ENCODE measurements around the gene SMG1. TPM values are rescaled to one million over a fixed set of nuclear protein-coding genes. Genes with fewer than 3 reads are reported as not detected.
A peak's percentile ranks its signal among the peaks of the same experiment; 100 is the strongest.

The SMG1 gene
- total RNA-seq, 4 donors from 2014 or later, result 37.8 to 102 (median 54.6) TPM

DNA sequence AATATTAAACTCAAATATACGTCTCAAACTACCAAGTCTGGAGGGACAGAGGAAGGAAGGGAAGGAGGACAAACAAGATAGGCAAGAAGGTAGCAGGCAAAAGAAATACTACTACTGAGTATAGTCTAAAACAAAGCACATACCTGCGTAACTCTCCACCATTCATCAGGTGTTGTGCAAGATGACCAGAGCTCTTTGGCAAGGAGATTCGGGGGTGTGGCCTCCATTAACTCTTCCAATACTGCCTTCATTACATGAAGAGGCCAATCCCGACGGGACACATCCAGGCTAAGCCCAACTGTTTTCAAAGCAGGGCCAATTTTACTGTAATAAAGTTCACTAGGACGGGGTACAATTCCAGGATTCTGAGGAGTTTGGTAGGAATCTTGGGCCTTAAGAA is 86.7 kb downstream of the SMG1 start:
- H3K27me3 ChIP-seq, result no peaks in the 10 kb centered on the region
- H3K27ac ChIP-seq, result peak overlapping the region in 1 of 4 donors; percentile 32
- H3K36me3 ChIP-seq, result peaks cover 28 to 98% (median 62%) of the 10 kb centered on the region in 3 donors
- no peak overlapping the region for H3K4me3 ChIP-seq
- peaks cover 0 to 9% (median 4%) of the 10 kb centered on the region in 3 donors for H3K4me1 ChIP-seq
- TF ChIP-seq, protein P1, sequence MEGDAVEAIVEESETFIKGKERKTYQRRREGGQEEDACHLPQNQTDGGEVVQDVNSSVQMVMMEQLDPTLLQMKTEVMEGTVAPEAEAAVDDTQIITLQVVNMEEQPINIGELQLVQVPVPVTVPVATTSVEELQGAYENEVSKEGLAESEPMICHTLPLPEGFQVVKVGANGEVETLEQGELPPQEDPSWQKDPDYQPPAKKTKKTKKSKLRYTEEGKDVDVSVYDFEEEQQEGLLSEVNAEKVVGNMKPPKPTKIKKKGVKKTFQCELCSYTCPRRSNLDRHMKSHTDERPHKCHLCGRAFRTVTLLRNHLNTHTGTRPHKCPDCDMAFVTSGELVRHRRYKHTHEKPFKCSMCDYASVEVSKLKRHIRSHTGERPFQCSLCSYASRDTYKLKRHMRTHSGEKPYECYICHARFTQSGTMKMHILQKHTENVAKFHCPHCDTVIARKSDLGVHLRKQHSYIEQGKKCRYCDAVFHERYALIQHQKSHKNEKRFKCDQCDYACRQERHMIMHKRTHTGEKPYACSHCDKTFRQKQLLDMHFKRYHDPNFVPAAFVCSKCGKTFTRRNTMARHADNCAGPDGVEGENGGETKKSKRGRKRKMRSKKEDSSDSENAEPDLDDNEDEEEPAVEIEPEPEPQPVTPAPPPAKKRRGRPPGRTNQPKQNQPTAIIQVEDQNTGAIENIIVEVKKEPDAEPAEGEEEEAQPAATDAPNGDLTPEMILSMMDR (IDR thresholded peaks at IDR 0.05), result no peak
- TF ChIP-seq POLR2A (IDR thresholded peaks at IDR 0.05), result no peak
- DNase-seq, result no peak
- no peaks in the 10 kb centered on the region for H3K9me3 ChIP-seq
- intact Hi-C loops (cut with DNase I), result loop anchor here (10.0 kb wide), 1 partner anchor 125 kb away; no protein-coding TSS in a partner anchor
- WGBS, 2 donors, result 50 to 70% methylated on average over 6 of the region's 6 CpGs

DNA sequence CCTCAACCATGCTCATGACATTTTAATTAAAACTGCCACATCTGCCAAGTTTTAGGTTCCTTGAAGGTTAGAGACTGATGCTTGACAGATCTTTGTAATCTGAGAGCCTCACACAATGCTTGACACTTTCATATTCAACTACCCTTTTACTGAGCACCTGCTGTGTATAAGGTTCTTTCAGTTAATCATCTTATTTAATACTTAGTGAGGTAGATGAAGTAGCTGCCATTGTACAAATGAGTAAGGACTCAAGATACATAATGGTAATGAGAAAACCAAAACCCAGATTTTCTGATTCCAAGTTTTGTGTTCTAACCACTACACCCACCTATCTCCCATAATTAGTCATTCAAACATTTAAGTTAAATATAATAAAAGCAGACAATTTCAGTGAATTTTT is 89.5 kb downstream of the SMG1 start:
- peaks cover 0 to 4% (median 3%) of the 10 kb centered on the region in 3 donors for H3K4me1 ChIP-seq
- no peak overlapping the region for H3K27ac ChIP-seq
- H3K27me3 ChIP-seq, result no peaks in the 10 kb centered on the region
- H3K9me3 ChIP-seq, result no peaks in the 10 kb centered on the region
- no peak for TF ChIP-seq POLR2A (IDR thresholded peaks at IDR 0.05)
- TF ChIP-seq, protein P1 (IDR thresholded peaks at IDR 0.05), result no peak
- peaks cover 35 to 98% (median 67%) of the 10 kb centered on the region in 3 donors for H3K36me3 ChIP-seq
- no peak overlapping the region for H3K4me3 ChIP-seq
- intact Hi-C loops (cut with DNase I), result loop anchor here (10.0 kb wide), 1 partner anchor 128 kb away; no protein-coding TSS in a partner anchor
- no peak for DNase-seq

DNA sequence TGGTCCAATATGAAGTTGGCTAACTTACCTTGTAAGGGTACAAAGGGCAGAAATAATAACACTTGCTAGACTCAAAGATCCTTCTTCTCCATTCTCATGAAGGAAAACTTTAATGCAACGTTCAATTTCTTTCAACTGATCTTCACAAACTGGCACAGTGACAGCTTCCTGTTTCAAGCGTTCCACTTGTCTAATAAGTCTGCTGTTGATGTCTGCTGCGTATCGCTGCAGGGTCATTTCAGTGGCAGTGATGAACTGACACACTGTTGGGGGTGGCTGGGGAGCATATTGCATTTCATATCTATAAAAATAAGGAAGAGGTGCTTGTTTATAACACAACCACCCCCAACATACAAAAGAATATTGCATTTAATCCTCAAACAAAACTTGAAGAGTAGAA is 91.3 kb downstream of the SMG1 start:
- H3K36me3 ChIP-seq, result peaks cover 35 to 100% (median 73%) of the 10 kb centered on the region in 3 donors
- H3K9me3 ChIP-seq, result no peaks in the 10 kb centered on the region
- H3K27me3 ChIP-seq, result no peaks in the 10 kb centered on the region
- no peak overlapping the region for H3K4me3 ChIP-seq
- H3K4me1 ChIP-seq, result peaks cover 0 to 4% (median 0%) of the 10 kb centered on the region in 3 donors
- no peak for DNase-seq
- intact Hi-C loops (cut with DNase I), result loop anchor here (10.0 kb wide), 1 partner anchor 130 kb away; no protein-coding TSS in a partner anchor
- no peak overlapping the region for H3K27ac ChIP-seq
- TF ChIP-seq POLR2A (IDR thresholded peaks at IDR 0.05), result no peak
- TF ChIP-seq, protein P1 (IDR thresholded peaks at IDR 0.05), result no peak
- WGBS, 2 donors, result 72 to 73% methylated on average over 4 of the region's 4 CpGs

DNA sequence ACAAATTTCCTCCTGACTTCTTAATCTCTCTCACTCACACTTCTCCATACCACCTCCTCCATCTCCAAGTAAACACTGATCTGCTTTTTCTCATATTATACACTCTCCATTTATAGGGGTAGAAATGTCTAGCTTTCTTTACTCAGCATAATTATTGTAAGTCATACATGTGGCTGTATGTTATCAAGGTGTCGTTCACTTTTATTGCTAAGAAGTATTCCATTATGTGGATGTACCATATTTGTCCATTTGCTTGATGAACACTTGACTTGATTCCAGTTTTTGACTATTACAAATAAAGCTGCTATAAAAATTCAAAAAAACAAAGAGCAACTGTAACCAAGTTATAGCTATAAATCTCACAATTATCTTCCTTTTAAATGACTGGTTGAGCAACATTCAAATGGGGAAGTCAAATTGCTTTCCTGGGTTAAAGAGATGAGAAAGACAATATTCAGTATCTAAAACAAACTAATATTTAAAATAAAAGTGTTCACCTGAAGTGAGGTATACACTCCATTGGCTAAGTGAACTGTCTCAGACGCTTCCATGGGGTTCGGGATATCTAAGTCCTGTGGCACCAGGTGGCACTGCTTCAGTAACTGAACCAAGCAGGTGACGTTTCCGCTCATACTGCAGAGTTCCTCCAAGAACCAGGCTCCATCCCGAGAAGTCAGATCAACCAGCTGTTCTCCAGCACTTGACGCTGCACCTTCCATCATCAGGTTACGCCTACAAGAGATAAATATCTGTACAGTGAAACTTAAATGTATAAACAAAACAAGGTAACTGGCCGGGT is 92.3 kb downstream of the SMG1 start:
- no peak overlapping the region for H3K27ac ChIP-seq
- peaks cover 37 to 100% (median 81%) of the 10 kb centered on the region in 3 donors for H3K36me3 ChIP-seq
- H3K27me3 ChIP-seq, result no peaks in the 10 kb centered on the region
- H3K9me3 ChIP-seq, result no peaks in the 10 kb centered on the region
- intact Hi-C loops (cut with DNase I), result loop anchor here (10.0 kb wide), 1 partner anchor 131 kb away; no protein-coding TSS in a partner anchor
- H3K4me3 ChIP-seq, result no peak overlapping the region
- TF ChIP-seq, protein P1 (IDR thresholded peaks at IDR 0.05), result no peak
- no peak for TF ChIP-seq POLR2A (IDR thresholded peaks at IDR 0.05)
- 91 to 94% methylated on average over 8 to 9 of the region's 9 CpGs for WGBS, 2 donors
- no peak for DNase-seq
- H3K4me1 ChIP-seq, result no peaks in the 10 kb centered on the region

DNA sequence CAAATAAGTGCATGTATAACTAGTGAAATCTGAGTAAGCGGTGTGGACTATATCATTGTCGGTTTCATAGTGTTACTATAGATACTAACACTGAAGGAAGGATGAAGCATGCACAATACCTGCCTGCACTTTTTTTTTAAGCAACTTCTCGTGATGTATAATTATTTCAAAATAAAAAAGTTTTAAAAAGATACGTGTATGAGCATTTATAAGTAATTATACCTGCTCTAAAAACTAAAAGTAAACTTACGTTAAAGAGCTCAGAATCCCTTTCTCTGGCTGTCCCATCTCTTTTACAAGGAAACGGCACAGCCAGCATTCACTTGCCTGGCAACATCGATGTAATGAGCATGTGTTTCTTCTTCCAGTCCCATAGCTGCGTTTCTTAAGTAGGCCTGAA is 93.6 kb downstream of the SMG1 start:
- no peaks in the 10 kb centered on the region for H3K9me3 ChIP-seq
- WGBS, 2 donors, result 87 to 88% methylated on average over 8 of the region's 8 CpGs
- H3K36me3 ChIP-seq, result peaks cover 33 to 100% (median 75%) of the 10 kb centered on the region in 3 donors
- H3K4me3 ChIP-seq, result no peak overlapping the region
- intact Hi-C loops (cut with DNase I), result loop anchor here (10.0 kb wide), 1 partner anchor 132 kb away; no protein-coding TSS in a partner anchor
- H3K27ac ChIP-seq, result no peak overlapping the region
- H3K4me1 ChIP-seq, result no peaks in the 10 kb centered on the region
- no peak for DNase-seq
- TF ChIP-seq, protein P1 (IDR thresholded peaks at IDR 0.05), result no peak
- TF ChIP-seq POLR2A (IDR thresholded peaks at IDR 0.05), result no peak
- no peaks in the 10 kb centered on the region for H3K27me3 ChIP-seq
